ENCODE results near the gene SNHG17. TPM values are rescaled to one million over a fixed set of nuclear protein-coding genes. Genes with fewer than 3 reads are reported as not detected.
A peak's percentile ranks its signal among the peaks of the same experiment; 100 is the strongest.
"Not testable (repeated sequence)": the region's sequence is repeated elsewhere in the genome, so short reads cannot be mapped to it uniquely, and the experiment has no call there.

The SNHG17 gene
- total RNA-seq, 4 donors from 2014 or later = 45.6 to 72.5 (median 57.9) TPM

GRCh38 chr20:38414769-38415450 lies 20.2 kb downstream of the SNHG17 start:
- peak; percentile 28 for DNase-seq (ENCODE audit: low spot score in 2 of 2)
- H3K4me3 ChIP-seq = no peak overlapping the region
- H3K27me3 ChIP-seq = no peaks in the 10 kb centered on the region
- no peak overlapping the region for H3K27ac ChIP-seq
- no peaks in the 10 kb centered on the region for H3K9me3 ChIP-seq
- TF ChIP-seq POLR2AphosphoS5 (IDR thresholded peaks at IDR 0.05) = no peak
- TF ChIP-seq EP300 (IDR thresholded peaks at IDR 0.05) = no peak
- H3K4me1 ChIP-seq = peaks cover 4% of the 10 kb centered on the region
- 94% methylated on average over 14 of the region's 14 CpGs for WGBS
- H3K36me3 ChIP-seq = peaks cover 51% of the 10 kb centered on the region

DNA sequence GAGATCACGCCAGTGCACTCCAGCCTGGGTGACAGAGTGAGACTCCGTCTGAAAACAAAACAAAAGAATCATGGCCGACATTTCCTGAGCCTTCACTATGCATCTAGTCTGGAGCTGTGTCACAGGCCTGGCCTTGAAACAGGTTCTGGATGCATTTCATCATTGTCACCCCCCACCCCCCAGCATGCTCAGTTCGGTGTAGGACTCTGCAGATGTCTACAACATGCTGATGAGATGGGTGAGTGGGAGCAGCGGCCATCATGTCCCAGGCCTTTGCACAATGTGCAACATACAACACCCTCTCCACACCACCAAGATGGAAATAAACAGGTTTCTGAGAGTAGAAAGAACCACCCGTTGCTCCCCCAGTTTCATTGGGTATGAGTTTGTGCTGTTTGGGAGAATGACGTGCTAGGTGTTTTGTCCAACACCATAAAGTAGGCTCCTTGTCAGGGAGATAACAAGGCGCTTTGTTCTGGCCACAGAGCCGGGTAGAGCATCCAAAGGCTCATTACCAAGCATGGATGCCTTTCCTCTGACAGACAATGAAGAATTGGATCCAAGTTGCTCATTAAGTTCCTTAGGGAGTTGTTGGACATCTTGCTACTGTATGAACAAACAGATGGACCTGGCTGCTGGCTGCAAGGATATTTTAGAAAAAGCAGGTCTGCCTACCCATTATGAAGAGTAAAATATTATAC lies 22.1 kb downstream of the SNHG17 start:
- 83% methylated on average over 9 of the region's 9 CpGs for WGBS
- peak; percentile 11 to 45 for DNase-seq (ENCODE audit: low spot score in 2 of 2)
- TF ChIP-seq POLR2AphosphoS5 (IDR thresholded peaks at IDR 0.05) (no peak), CTCF (IDR thresholded peaks at IDR 0.05) (no peak), EP300 (IDR thresholded peaks at IDR 0.05) (no peak), POLR2A (IDR thresholded peaks at IDR 0.05) (no peak)
- H3K9me3 ChIP-seq = no peaks in the 10 kb centered on the region
- peaks cover 33% of the 10 kb centered on the region for H3K36me3 ChIP-seq
- no peak overlapping the region for H3K4me3 ChIP-seq
- no peaks in the 10 kb centered on the region for H3K27me3 ChIP-seq
- no peak overlapping the region for H3K27ac ChIP-seq
- H3K4me1 ChIP-seq = no peaks in the 10 kb centered on the region

- H3K4me1 ChIP-seq; H3K9me3 ChIP-seq; H3K36me3 ChIP-seq; H3K27me3 ChIP-seq; DNase-seq (ENCODE audit: low spot score in 2 of 2); H3K4me3 ChIP-seq; H3K27ac ChIP-seq: not testable (repeated sequence)
- WGBS = 88% methylated on average over 9 of the region's 9 CpGs
Measured at GRCh38 chr20:38407822-38408221, 27.3 kb downstream of the SNHG17 start.

DNA sequence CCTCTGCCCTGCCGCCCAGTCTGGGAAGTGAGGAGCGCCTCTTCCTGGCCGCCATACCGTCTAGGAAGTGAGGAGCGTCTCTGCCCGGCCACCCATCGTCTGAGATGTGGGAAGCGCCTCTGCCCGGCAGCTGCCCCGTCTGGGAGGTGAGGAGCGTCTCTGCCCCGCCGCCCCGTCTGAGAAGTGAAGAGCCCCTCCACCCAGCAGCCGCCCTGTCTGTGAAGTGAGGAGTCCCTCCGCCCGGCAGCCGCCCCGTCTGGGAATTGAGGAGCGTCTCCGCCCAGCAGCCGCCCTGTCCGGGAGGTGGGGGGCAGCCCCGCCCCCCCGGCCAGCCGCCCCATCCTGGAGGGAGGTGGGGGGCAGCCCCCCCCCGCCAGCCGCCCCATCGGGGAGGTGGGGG lies 27.8 kb downstream of the SNHG17 start:
- Histone ChIP-seq H3K4me3 (no peak overlapping the region), H3K9me3 (no peaks in the 10 kb centered on the region), H3K27me3 (no peaks in the 10 kb centered on the region), H3K4me1 (no peaks in the 10 kb centered on the region), H3K36me3 (peaks cover 4% of the 10 kb centered on the region), H3K27ac (no peak overlapping the region)
- TF ChIP-seq CTCF (IDR thresholded peaks at IDR 0.05) = no peak
- TF ChIP-seq POLR2A (IDR thresholded peaks at IDR 0.05) = no peak
- no peak for TF ChIP-seq EP300 (IDR thresholded peaks at IDR 0.05)
- no peak for TF ChIP-seq POLR2AphosphoS5 (IDR thresholded peaks at IDR 0.05)
- peak; percentile 32 to 69 for DNase-seq (ENCODE audit: low spot score in 2 of 2)
- WGBS = 91% methylated on average over 17 of the region's 29 CpGs

DNA sequence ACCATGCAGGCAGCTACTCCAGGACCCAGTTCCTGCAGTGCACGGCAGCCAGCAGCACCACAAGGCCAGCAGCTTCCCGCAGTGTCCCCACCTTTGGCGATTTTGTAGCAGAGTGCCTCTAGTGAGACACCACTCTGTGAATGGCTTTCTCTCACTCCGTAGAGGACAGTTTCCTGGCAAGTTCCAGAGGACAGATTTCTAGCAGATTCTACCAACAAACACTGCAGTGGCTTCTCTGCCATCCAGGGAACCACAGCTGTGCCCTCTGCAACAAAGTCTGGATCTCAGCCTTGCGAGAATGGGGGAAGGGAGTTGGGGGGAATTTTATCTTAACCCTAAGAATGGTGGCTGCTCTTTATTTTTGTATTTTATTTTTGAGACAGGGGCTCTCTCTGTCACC lies 28.7 kb downstream of the SNHG17 start:
- Histone ChIP-seq H3K4me3 (no peak overlapping the region), H3K4me1 (no peaks in the 10 kb centered on the region), H3K9me3 (no peaks in the 10 kb centered on the region), H3K27ac (no peak overlapping the region), H3K36me3 (peaks cover 4% of the 10 kb centered on the region), H3K27me3 (no peaks in the 10 kb centered on the region)
- WGBS = 91% methylated on average over 5 of the region's 5 CpGs
- peak; percentile 11 to 40 for DNase-seq (ENCODE audit: low spot score in 2 of 2)
- no peak for TF ChIP-seq EP300 (IDR thresholded peaks at IDR 0.05)
- no peak for TF ChIP-seq POLR2A (IDR thresholded peaks at IDR 0.05)
- no peak for TF ChIP-seq POLR2AphosphoS5 (IDR thresholded peaks at IDR 0.05)
- TF ChIP-seq CTCF (IDR thresholded peaks at IDR 0.05) = no peak

GRCh38 chr20:38405132-38405531 lies 30.0 kb downstream of the SNHG17 start:
- H3K9me3 ChIP-seq = no peaks in the 10 kb centered on the region
- peak in 1 of 2 donors; percentile 9 for DNase-seq (ENCODE audit: low spot score in 2 of 2)
- 88% methylated on average over 2 of the region's 2 CpGs for WGBS
- H3K4me3 ChIP-seq = no peak overlapping the region
- H3K27ac ChIP-seq = no peak overlapping the region
- TF ChIP-seq POLR2AphosphoS5 (IDR thresholded peaks at IDR 0.05) = no peak
- no peak for TF ChIP-seq EP300 (IDR thresholded peaks at IDR 0.05)
- no peak for TF ChIP-seq CTCF (IDR thresholded peaks at IDR 0.05)
- TF ChIP-seq POLR2A (IDR thresholded peaks at IDR 0.05) = no peak
- no peaks in the 10 kb centered on the region for H3K4me1 ChIP-seq
- H3K27me3 ChIP-seq = no peaks in the 10 kb centered on the region
- H3K36me3 ChIP-seq = no peaks in the 10 kb centered on the region
